HG03558 (cell line): ENCODE data around the gene SWSAP1.
"Not testable (repeated sequence)": the region's sequence is repeated elsewhere in the genome, so short reads cannot be mapped to it uniquely, and the experiment has no call there.

Experiments
- ATAC-seq: cut with Tn5 transposase; IDR thresholded peaks from one replicate; pipeline ENCODE4 v1.9.1; 2021; ENCODE audit warnings: moderate number of reproducible peaks; ENCODE audit not compliant: unreplicated experiment; ENCODE audit errors: extremely low read depth

The SWSAP1 gene

GRCh38 chr19:11374433-11375142 lies at the start of gene SWSAP1:
Gene SWSAP1 (plus strand): TSS chr19:11374666. CDS start chr19:11374681, 15 bp downstream.
- peak; percentile 77 for ATAC-seq

DNA sequence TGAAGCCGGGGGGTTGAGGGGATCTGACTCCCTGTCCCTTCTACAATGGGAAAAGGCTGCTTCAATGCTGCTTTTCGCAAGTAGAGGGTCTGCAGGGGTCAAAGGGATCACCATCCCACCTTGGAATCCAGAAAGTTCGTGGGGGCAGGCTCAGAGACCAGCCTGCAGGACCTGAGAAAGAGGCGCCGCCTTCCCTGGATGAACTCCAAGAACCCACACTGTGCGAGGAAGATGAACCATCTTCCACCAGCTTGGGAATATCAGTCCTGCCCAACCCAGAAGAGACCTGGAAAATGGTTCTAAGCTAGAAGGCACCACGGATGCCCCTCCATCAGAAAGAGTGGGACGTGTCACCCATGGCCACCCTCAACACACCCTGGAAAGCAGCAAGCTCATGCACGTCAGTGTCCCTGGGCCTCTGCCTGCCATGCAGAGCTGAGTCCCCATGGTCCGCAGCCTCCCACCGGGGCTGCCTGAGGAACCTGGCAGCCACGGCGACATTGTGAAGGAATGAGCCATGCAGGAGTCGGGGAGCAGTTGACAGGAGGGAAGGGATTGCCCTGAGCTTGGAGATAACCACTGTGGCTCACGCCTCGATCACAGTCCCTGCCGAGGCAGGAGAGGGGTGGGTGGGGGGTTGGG lies 49.6 kb upstream of the SWSAP1 start:
- no peak for ATAC-seq

DNA sequence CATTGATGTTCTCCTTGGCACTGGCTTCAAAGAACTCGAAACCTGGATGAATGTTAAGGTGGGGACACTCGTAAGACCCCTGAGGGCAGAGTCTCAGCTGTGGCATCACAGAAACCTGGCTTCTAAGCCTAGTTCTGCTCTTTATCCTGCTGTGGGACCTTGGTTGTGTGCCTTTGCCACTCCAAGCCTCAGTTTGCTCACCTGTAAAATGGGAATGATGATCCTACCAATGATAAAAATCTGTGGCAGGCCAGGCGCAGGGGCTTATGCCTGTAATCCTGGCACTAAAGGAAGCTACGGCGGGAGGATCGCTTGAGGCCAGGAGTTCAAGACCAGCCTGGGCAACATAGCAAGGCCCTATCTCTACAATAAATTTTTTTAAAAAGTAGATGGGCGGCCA lies 48.9 kb upstream of the SWSAP1 start:
- ATAC-seq, result no peak

DNA sequence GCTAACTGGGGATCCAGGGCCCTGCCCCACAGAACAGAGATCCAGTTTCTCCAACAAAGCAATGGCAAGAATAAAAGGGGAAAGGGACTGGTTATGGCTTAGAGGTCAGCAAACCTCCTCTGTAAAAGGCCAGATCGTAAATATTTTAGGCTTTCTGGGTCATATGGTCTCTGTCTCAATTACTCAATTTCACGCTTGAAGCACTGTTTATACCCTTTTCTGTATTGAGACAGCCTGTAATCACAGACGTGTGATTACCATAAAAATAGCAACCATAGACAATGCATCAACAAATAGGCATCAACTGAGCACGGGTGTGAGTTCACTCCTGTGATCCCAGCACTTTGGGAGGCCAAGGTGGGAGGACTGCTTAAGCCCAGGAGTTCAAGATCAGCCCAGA lies 44.3 kb upstream of the SWSAP1 start:
- ATAC-seq, result no peak

- ATAC-seq, result no peak
Measured at GRCh38 chr19:11331502-11331901, 43.0 kb upstream of the SWSAP1 start.

DNA sequence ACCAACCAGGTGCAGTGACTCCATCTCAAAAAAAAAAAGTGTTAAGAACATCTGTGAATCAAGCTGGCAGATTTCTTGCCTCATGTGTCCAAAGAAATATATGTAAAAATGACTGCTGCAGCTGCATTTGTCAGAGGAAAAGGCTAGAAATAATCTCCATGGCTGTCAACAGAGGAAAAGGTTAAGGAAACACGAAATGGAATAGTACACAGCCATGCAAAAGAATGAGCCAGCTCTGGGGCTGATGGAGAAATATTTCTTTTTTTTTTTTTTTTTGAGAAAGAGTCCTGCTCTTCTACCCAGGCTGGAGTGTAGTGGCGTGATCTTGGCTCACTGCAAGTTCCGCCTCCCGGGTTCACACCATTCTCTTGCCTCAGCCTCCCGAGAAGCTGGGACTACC lies 41.6 kb upstream of the SWSAP1 start:
- ATAC-seq, result no peak

DNA sequence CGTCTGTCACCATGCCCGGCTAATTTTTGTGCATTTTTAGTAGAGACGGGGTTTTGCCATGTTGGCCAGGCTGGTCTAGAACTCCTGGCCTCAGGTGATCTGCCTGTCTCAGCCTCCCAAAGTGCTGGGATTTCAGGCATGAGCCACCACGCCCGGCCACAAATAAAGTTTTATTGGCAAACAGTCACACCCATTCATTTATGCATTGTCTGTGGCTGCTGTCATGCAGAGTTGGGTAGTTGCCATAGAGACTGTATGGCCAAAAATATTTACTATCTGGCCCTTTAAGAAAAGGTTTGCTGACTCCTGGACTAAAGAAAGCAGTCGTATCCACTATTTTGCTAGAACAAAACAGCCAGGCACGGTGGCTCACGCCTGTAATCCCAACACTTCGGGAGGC lies 40.6 kb upstream of the SWSAP1 start:
- not testable (repeated sequence) for ATAC-seq

- ATAC-seq, result no peak
Measured at GRCh38 chr19:11335449-11336146, 38.9 kb upstream of the SWSAP1 start.

DNA sequence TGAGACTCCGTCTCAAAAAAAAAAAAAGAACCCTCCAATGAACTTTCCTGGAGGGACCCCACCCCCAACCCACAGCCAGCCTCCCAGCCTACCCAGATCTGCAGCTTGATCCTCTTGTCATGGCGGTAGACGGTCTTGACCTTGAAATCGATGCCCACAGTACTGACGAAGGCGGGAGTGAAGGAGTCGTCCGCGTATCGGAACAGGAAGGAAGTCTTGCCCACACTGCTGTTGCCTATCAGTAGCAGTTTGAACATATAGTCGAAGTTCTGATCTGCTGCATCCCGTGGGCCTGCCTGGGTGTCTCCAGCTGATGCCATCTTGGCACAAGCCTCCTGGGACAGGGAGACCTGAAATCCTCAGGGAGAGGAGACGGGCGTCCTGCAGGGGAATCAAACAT lies 37.4 kb upstream of the SWSAP1 start:
- no peak for ATAC-seq

DNA sequence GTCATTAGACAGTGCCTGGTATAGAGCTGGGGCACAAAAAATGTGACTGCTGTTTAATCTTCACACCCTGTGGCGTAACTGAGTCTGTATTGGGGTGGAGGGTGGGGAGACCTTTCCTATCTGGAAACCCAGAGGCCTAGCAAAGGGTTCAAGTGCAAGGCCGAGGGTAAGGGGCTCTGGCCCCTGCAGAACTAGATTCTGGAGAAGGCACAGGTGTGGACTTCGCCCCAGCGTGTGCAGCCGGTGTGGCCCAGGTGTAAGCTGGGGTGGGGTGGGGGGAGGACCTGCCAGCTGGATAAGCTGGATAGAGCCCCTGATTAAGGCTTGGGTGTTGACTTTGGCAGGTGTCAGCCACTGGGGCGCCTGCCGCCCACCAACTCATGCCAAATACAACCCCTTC lies 36.3 kb upstream of the SWSAP1 start:
- ATAC-seq, result no peak

- no peak for ATAC-seq
Measured at GRCh38 chr19:11338569-11339253, 35.8 kb upstream of the SWSAP1 start.

GRCh38 chr19:11339254-11340098 lies 35.0 kb upstream of the SWSAP1 start, which contains the start of gene RAB3D:
Gene RAB3D (minus strand): TSS chr19:11339657. CDS start chr19:11337399, 2,258 bp downstream.
- no peak for ATAC-seq

- not testable (repeated sequence) for ATAC-seq
Measured at GRCh38 chr19:11340099-11340467, 34.4 kb upstream of the SWSAP1 start.

GRCh38 chr19:11342429-11342828 lies 32.0 kb upstream of the SWSAP1 start:
- no peak for ATAC-seq

DNA sequence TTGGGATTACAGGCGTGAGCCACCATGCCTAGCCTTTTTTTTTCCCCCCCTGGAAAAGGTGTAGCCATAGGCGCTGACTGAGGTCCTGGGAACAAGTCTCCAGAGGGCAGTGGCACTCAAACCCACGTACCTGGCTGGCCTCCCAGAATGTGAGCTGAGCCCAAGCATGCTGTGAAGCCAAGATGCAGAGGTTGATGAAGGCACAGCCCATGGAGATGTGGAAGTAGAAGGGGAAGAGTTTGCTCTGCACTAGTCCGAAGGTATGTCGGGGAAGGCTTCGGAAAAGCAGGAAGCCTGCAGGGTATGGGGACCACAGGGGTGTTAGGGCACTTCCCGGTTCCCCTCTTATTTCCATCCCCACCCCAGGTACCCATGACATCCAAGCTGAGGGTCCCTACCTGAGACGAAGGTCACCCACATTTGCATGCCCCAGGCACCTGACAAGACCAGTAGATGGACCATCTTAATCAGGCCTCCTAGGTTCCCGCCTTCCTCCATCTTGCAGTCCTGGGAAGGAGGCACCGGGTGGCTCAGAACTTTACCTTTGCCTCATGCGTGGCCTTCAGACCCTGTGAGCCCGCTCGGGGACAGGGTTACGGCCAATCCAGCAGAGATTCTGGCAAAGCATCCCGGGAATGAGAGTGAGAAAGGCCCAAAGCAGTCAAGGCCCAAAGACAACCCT lies 29.2 kb upstream of the SWSAP1 start:
- no peak for ATAC-seq

DNA sequence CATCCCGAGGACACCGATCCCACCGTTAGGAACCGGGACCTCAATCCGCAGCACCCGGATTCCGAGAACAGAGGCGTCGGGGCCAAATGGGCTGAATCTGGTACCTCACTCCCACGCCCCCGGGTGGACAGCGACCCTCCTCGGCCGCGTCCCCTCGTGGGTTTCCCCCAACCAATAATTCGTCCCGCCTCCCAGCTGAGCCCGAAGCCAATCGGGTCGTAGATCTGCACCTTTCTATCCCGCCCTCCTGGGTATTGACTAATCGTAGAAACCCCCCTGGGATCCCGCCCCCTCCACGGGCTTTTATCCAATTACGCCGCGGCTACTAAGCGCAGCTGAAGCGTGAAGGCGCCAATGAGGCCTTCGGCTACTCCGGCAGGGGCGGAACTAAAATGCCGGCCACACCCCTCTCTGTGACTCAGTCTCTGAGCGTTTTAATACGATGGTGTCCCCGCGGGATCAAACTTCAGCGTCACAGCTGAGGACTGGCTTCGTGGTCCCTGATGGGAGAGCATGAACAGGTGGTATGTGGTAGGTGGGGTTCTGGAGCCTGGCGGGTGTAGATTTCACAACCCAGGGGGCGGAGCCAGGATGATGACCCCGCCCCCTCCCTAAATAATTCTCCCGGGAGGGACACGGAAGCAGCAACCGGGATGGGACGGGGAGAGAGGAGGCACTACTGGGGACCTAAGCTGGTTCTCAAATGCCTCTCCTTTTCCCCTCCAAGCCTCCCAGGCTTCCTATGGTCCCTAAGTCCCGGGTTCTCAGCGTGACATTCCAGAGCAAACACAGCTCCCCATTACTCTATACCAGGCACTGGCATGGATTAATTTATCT lies 28.1 kb upstream of the SWSAP1 start, which contains the start of the genes CCDC159 and TMEM205:
Gene CCDC159 (plus strand): TSS at position 416 of the 837 bp plus-strand sequence. CDS start 88 bp downstream, at position 504.
Gene TMEM205 (minus strand): TSS at position 165 of the 837 bp plus-strand sequence. CDS start 649 bp downstream, outside the sequence.
- ATAC-seq, result peak; percentile 77

GRCh38 chr19:11347546-11348039 lies 26.9 kb upstream of the SWSAP1 start:
- ATAC-seq, result no peak

- no peak for ATAC-seq
Measured at GRCh38 chr19:11349171-11349570, 25.3 kb upstream of the SWSAP1 start.
